ENCODE measurements around the gene TIE1.

Gene TIE1

GRCh38 chr1:43319288-43319687 lies 18.5 kb downstream of the TIE1 start:
- no peak overlapping the region for H3K4me3 ChIP-seq

DNA sequence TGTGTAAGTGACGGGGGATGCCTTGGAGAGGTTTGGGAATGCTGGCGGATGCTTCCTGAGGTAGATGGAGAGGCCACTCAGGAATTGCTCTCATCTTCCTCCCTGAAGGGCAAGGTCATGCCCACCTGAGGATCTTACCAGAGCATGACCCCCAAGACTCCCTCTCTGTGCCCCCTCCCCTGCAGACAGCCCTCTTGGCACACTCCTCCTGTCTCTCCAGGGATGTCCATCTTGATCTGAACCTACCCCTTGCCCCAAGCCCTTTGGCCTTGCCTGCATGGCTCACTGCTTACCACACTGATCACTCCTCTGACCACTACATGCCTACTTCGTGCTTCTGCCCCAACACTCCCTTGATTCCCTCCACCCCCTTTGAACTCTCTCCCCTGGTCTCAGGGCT lies 19.0 kb downstream of the TIE1 start:
- Histone ChIP-seq H3K27ac (no peak overlapping the region), H3K36me3 (peaks cover 0 to 30% (median 0%) of the 10 kb centered on the region in 11 experiments; a peak in 4 of 22 replicates), H3K4me3 (no peak overlapping the region), H3K4me2 (no peak overlapping the region), H3K9me3 (replicated peaks in 1 of 11) (peaks cover 0 to 6% (median 0%) of the 10 kb centered on the region in 11 experiments; a peak in 2 of 22 replicates), H3K27me3 (no peaks in the 10 kb centered on the region), H3K4me1 (peaks cover 7 to 14% (median 12%) of the 10 kb centered on the region in 10 experiments; a peak in 19 of 20 replicates), H3K9ac (no peak overlapping the region), H4K20me1 (no peaks in the 10 kb centered on the region)
- TF ChIP-seq Cebpa-rat (IDR thresholded peaks at IDR 0.05) = no peak

More at GRCh38 chr1:43319288-43319687, 18.5 kb downstream of the TIE1 start:
- no peaks in the 10 kb centered on the region for H4K20me1 ChIP-seq
- 0 out of 22 replicates have a peak, but pooled peaks cover 0 to 5% (median 0%) of the 10 kb centered on the region in 11 experiments for H3K9me3 ChIP-seq (replicated peaks in 1 of 11)
- no peaks in the 10 kb centered on the region for H3K27me3 ChIP-seq
- TF ChIP-seq Cebpa-rat (IDR thresholded peaks at IDR 0.05) = no peak
- peaks cover 0 to 30% (median 0%) of the 10 kb centered on the region in 11 experiments; a peak in 4 of 22 replicates for H3K36me3 ChIP-seq
- peaks cover 3 to 9% (median 7%) of the 10 kb centered on the region in 10 experiments; a peak in 18 of 20 replicates for H3K4me1 ChIP-seq
- H3K9ac ChIP-seq = no peak overlapping the region
- no peak overlapping the region for H3K27ac ChIP-seq
- no peak overlapping the region for H3K4me2 ChIP-seq

- no peak for TF ChIP-seq Cebpa-rat (IDR thresholded peaks at IDR 0.05)
- peaks cover 0 to 30% (median 0%) of the 10 kb centered on the region in 11 experiments; a peak in 5 of 22 replicates for H3K36me3 ChIP-seq
- H3K4me3 ChIP-seq = no peak overlapping the region
- H3K9ac ChIP-seq = no peak overlapping the region
- no peaks in the 10 kb centered on the region for H3K27me3 ChIP-seq
- H3K4me2 ChIP-seq = no peak overlapping the region
- peaks cover 3 to 20% (median 13%) of the 10 kb centered on the region in 11 experiments; a peak in 17 of 22 replicates for H3K9me3 ChIP-seq (replicated peaks in 1 of 11)
- H3K27ac ChIP-seq = no peak overlapping the region
- H3K4me1 ChIP-seq = peaks cover 10 to 18% (median 15%) of the 10 kb centered on the region in 10 experiments; a peak in 19 of 20 replicates
- no peaks in the 10 kb centered on the region for H4K20me1 ChIP-seq
Measured at GRCh38 chr1:43321331-43321891, 20.6 kb downstream of the TIE1 start.

DNA sequence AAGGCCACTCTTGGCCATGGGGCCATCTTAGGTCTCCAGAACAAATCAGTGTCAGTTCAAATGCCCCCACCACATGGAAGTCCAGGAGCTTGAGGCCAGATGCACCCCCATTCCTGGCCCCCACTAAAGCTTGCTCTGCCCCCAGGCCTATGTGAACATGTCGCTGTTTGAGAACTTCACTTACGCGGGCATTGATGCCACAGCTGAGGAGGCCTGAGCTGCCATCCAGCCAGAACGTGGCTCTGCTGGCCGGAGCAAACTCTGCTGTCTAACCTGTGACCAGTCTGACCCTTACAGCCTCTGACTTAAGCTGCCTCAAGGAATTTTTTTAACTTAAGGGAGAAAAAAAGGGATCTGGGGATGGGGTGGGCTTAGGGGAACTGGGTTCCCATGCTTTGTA lies 21.7 kb downstream of the TIE1 start:
- H3K4me1 ChIP-seq = peaks cover 10 to 18% (median 15%) of the 10 kb centered on the region in 10 experiments; a peak in 19 of 20 replicates
- H3K27ac ChIP-seq = no peak overlapping the region
- no peak for TF ChIP-seq Cebpa-rat (IDR thresholded peaks at IDR 0.05)

GRCh38 chr1:43324810-43325209 lies 24.0 kb downstream of the TIE1 start:
- Histone ChIP-seq H3K9me3 (replicated peaks in 1 of 11) (peaks cover 11 to 43% (median 32%) of the 10 kb centered on the region in 11 experiments), H3K9ac (no peak overlapping the region), H4K20me1 (no peaks in the 10 kb centered on the region), H3K36me3 (peaks cover 0 to 19% (median 0%) of the 10 kb centered on the region in 11 experiments; a peak in 5 of 22 replicates), H3K27ac (peak overlapping the region in 1 of 11 experiments; percentile 3; a peak in 1 of 22 replicates), H3K4me1 (peaks cover 14 to 25% (median 21%) of the 10 kb centered on the region in 10 experiments), H3K4me3 (no peak overlapping the region), H3K27me3 (no peaks in the 10 kb centered on the region), H3K4me2 (peak overlapping the region; percentile 26 to 62 (median 45))
- no peak for TF ChIP-seq Cebpa-rat (IDR thresholded peaks at IDR 0.05)

More for the DNA sequence above, 21.7 kb downstream of the TIE1 start:
- Histone ChIP-seq H4K20me1 (no peaks in the 10 kb centered on the region), H3K36me3 (peaks cover 0 to 30% (median 0%) of the 10 kb centered on the region in 11 experiments; a peak in 5 of 22 replicates), H3K27me3 (no peaks in the 10 kb centered on the region), H3K4me2 (no peak overlapping the region), H3K4me3 (no peak overlapping the region), H3K9ac (no peak overlapping the region), H3K9me3 (replicated peaks in 1 of 11) (peaks cover 3 to 31% (median 19%) of the 10 kb centered on the region in 11 experiments; a peak in 19 of 22 replicates)

GRCh38 chr1:43325381-43325780 lies 24.6 kb downstream of the TIE1 start:
- no peaks in the 10 kb centered on the region for H4K20me1 ChIP-seq
- H3K4me1 ChIP-seq = peaks cover 19 to 31% (median 26%) of the 10 kb centered on the region in 10 experiments
- no peak overlapping the region for H3K27ac ChIP-seq
- TF ChIP-seq Cebpa-rat (IDR thresholded peaks at IDR 0.05) = no peak
- peak overlapping the region in 1 of 11 experiments; percentile 30; a peak in 1 of 22 replicates for H3K4me2 ChIP-seq
- H3K4me3 ChIP-seq = no peak overlapping the region
- H3K9ac ChIP-seq = no peak overlapping the region
- H3K36me3 ChIP-seq = peaks cover 0 to 17% (median 0%) of the 10 kb centered on the region in 11 experiments; a peak in 5 of 22 replicates
- H3K27me3 ChIP-seq = no peaks in the 10 kb centered on the region
- H3K9me3 ChIP-seq (replicated peaks in 1 of 11) = peaks cover 11 to 43% (median 32%) of the 10 kb centered on the region in 11 experiments

GRCh38 chr1:43327549-43328292 lies 26.9 kb downstream of the TIE1 start:
- peaks cover 11 to 43% (median 31%) of the 10 kb centered on the region in 11 experiments for H3K9me3 ChIP-seq (replicated peaks in 1 of 11)
- H3K27me3 ChIP-seq = no peaks in the 10 kb centered on the region
- no peak overlapping the region for H3K9ac ChIP-seq
- TF ChIP-seq Cebpa-rat (IDR thresholded peaks at IDR 0.05) = no peak
- no peak overlapping the region for H3K4me2 ChIP-seq
- H3K36me3 ChIP-seq = peaks cover 0 to 3% (median 0%) of the 10 kb centered on the region in 11 experiments; a peak in 2 of 22 replicates
- H4K20me1 ChIP-seq = no peaks in the 10 kb centered on the region
- peaks cover 29 to 44% (median 37%) of the 10 kb centered on the region in 10 experiments for H3K4me1 ChIP-seq
- no peak overlapping the region for H3K4me3 ChIP-seq
- H3K27ac ChIP-seq = no peak overlapping the region

- Histone ChIP-seq H3K4me3 (peak overlapping the region in 1 of 10 experiments; percentile 39; a peak in 1 of 20 replicates), H3K27me3 (no peaks in the 10 kb centered on the region), H3K9me3 (replicated peaks in 1 of 11) (peaks cover 11 to 35% (median 30%) of the 10 kb centered on the region in 11 experiments), H3K4me1 (peaks cover 19 to 27% (median 22%) of the 10 kb centered on the region in 10 experiments), H3K27ac (peak overlapping the region; percentile 4 to 80 (median 64); a peak in 19 of 22 replicates), H3K36me3 (no peaks in the 10 kb centered on the region; a peak in 1 of 22 replicates), H4K20me1 (no peaks in the 10 kb centered on the region), H3K4me2 (peak overlapping the region; percentile 53 to 86 (median 79)), H3K9ac (peak overlapping the region in 8 of 11 experiments; percentile 0 to 67 (median 44); a peak in 10 of 22 replicates)
- no peak for TF ChIP-seq Cebpa-rat (IDR thresholded peaks at IDR 0.05)
Measured at GRCh38 chr1:43329995-43330751, 29.4 kb downstream of the TIE1 start.
